ENCODE results near the gene MRS2.

GRCh38 chr6:24446670-24447069, 43.9 kb downstream of the MRS2 start:
- TF ChIP-seq CTCF (IDR thresholded peaks at IDR 0.05) (no peak), MYC (IDR thresholded peaks at IDR 0.05; ENCODE audit: borderline replicate concordance, low read length) (no peak), JUN (IDR thresholded peaks at IDR 0.05) (no peak), ZFP36 (IDR thresholded peaks at IDR 0.05; ENCODE audit: borderline replicate concordance, partially characterized antibody) (no peak), EP300 (IDR thresholded peaks at IDR 0.05) (no peak), SREBF2 (IDR thresholded peaks at IDR 0.05) (no peak), CHD4 (IDR thresholded peaks at IDR 0.05; ENCODE audit: borderline replicate concordance) (no peak), RNF2 (IDR thresholded peaks at IDR 0.05; ENCODE audit: borderline replicate concordance, low read depth) (no peak)
- TF ChIP-seq, protein P1, sequence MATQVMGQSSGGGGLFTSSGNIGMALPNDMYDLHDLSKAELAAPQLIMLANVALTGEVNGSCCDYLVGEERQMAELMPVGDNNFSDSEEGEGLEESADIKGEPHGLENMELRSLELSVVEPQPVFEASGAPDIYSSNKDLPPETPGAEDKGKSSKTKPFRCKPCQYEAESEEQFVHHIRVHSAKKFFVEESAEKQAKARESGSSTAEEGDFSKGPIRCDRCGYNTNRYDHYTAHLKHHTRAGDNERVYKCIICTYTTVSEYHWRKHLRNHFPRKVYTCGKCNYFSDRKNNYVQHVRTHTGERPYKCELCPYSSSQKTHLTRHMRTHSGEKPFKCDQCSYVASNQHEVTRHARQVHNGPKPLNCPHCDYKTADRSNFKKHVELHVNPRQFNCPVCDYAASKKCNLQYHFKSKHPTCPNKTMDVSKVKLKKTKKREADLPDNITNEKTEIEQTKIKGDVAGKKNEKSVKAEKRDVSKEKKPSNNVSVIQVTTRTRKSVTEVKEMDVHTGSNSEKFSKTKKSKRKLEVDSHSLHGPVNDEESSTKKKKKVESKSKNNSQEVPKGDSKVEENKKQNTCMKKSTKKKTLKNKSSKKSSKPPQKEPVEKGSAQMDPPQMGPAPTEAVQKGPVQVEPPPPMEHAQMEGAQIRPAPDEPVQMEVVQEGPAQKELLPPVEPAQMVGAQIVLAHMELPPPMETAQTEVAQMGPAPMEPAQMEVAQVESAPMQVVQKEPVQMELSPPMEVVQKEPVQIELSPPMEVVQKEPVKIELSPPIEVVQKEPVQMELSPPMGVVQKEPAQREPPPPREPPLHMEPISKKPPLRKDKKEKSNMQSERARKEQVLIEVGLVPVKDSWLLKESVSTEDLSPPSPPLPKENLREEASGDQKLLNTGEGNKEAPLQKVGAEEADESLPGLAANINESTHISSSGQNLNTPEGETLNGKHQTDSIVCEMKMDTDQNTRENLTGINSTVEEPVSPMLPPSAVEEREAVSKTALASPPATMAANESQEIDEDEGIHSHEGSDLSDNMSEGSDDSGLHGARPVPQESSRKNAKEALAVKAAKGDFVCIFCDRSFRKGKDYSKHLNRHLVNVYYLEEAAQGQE (IDR thresholded peaks at IDR 0.05): no peak
- TF ChIP-seq, protein P2, sequence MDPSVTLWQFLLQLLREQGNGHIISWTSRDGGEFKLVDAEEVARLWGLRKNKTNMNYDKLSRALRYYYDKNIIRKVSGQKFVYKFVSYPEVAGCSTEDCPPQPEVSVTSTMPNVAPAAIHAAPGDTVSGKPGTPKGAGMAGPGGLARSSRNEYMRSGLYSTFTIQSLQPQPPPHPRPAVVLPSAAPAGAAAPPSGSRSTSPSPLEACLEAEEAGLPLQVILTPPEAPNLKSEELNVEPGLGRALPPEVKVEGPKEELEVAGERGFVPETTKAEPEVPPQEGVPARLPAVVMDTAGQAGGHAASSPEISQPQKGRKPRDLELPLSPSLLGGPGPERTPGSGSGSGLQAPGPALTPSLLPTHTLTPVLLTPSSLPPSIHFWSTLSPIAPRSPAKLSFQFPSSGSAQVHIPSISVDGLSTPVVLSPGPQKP (IDR thresholded peaks at IDR 0.05; ENCODE audit: low read depth, low read length): no peak

All from A549 (cell line).